Fibroblast of the aortic adventitia (primary cell): ENCODE results near the gene PRKN. TPM values are rescaled to one million over a fixed set of nuclear protein-coding genes. Genes with fewer than 3 reads are reported as not detected.
A peak's percentile ranks its signal among the peaks of the same experiment; 100 is the strongest.

Source experiments
- DNase-seq: peaks from one replicate; pipeline ENCODE4 v3.0.0-alpha.2; 2010; ENCODE audit warnings: low read depth
- H3K4me3 ChIP-seq: 2 replicates; pipeline ENCODE4 v1.5.1; 2011; ENCODE audit warnings: low read depth, mild to moderate bottlenecking, control low read depth, low read length, moderate library complexity
- CTCF ChIP-seq: IDR thresholded peaks from 2 replicates; pipeline ENCODE4 v1.5.1; 2011; ENCODE audit warnings: mild to moderate bottlenecking, low read length, control low read depth, inconsistent platforms; ENCODE audit not compliant: insufficient read depth
- total RNA-seq: library from RNA; depleted of rRNA; stranded (reverse); fragments of >200 nt; gene quantifications from 2 replicates; pipeline ENCODE4 v1.2.3, GENCODE V29; 2012; ENCODE audit warnings: low replicate concordance

Gene PRKN
- total RNA-seq, 1 donor, result 2.0 TPM

- TF ChIP-seq CTCF, result no peak
- H3K4me3 ChIP-seq, result no peak overlapping the region
- no peak for DNase-seq
These were observed 1237.8 kb downstream of the PRKN start for GRCh38 chr6:161489626-161490306.

DNA sequence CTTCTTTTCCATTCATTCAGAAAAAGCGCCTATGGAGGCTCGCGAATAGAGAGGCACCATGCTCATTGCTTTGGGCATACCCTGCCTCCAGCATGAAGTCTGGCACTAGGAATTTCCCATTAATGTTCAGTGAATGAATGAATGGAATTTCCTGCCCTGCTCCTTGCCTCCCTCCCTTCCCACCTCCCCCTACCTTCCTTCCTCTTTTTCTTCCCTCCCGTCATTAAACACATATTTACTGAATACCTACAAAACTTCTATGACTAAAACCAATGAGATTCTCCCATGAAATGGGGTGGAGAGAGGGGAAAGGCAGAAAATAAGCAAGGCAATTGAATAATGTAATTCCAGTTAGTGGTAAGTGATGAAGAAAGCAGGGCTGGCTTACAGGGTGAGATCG is 1239.9 kb downstream of the PRKN start:
- TF ChIP-seq CTCF, result no peak
- H3K4me3 ChIP-seq, result no peak overlapping the region
- DNase-seq, result no peak

GRCh38 chr6:161487217-161487531 is 1240.4 kb downstream of the PRKN start:
- H3K4me3 ChIP-seq, result no peak overlapping the region
- no peak for DNase-seq
- no peak for TF ChIP-seq CTCF

GRCh38 chr6:161486361-161487216 is 1241.0 kb downstream of the PRKN start:
- TF ChIP-seq CTCF, result no peak
- DNase-seq, result peak; percentile 60
- no peak overlapping the region for H3K4me3 ChIP-seq

- no peak overlapping the region for H3K4me3 ChIP-seq
- no peak for TF ChIP-seq CTCF
- no peak for DNase-seq
These were observed 1245.1 kb downstream of the PRKN start for GRCh38 chr6:161482517-161482858.

GRCh38 chr6:161481786-161482516 is 1245.6 kb downstream of the PRKN start:
- DNase-seq, result no peak
- H3K4me3 ChIP-seq, result no peak overlapping the region
- no peak for TF ChIP-seq CTCF
